Suprapubic skin (tissue), 4 donors: ENCODE measurements around the gene ACSM2B.

Source experiments
- CTCF ChIP-seq, 2 donors: fragments of 200-600 bp in 1 of 2; fragments of 450-650 bp in 1 of 2; sonication (generic) in 1 of 2; IDR thresholded peaks; one replicate each; pipeline ENCODE4 v1.5.1; 2016 to 2019; ENCODE audit warnings: antibody characterized with exemption in 2 of 2, mild to moderate bottlenecking in 1 of 2, moderate library complexity in 1 of 2
- EP300 ChIP-seq: sonication (generic); formaldehyde crosslinking; IDR thresholded peaks from one replicate; pipeline ENCODE4 v1.6.1; 2017; ENCODE audit warnings: antibody characterized with exemption
- POLR2A ChIP-seq, 2 donors: fragments of 450-650 bp; IDR thresholded peaks; one replicate each; pipeline ENCODE4 v1.6.1; 2017; ENCODE audit warnings: antibody characterized with exemption in 2 of 2, mild to moderate bottlenecking in 2 of 2, moderate library complexity in 2 of 2
- POLR2AphosphoS5 ChIP-seq, 3 donors: sonication (generic); formaldehyde crosslinking; IDR thresholded peaks; one replicate each; pipeline ENCODE4 v1.6.1; 2017; ENCODE audit warnings: antibody characterized with exemption in 3 of 3

- TF ChIP-seq CTCF (IDR thresholded peaks at IDR 0.05): no peak
- TF ChIP-seq EP300: no peak
- no peak for TF ChIP-seq POLR2A (IDR thresholded peaks at IDR 0.05)
- TF ChIP-seq POLR2AphosphoS5 (IDR thresholded peaks at IDR 0.05): no peak
Measured at GRCh38 chr16:20620770-20621169, 44.6 kb upstream of the ACSM2B start.
